HuH-7 (cell line): ENCODE results near the gene JPH2.

ENCODE experiments used
- DNase-seq: peaks from one replicate; pipeline ENCODE4 v3.0.0; 2011; ENCODE audit warnings: low spot score

Gene JPH2

DNA sequence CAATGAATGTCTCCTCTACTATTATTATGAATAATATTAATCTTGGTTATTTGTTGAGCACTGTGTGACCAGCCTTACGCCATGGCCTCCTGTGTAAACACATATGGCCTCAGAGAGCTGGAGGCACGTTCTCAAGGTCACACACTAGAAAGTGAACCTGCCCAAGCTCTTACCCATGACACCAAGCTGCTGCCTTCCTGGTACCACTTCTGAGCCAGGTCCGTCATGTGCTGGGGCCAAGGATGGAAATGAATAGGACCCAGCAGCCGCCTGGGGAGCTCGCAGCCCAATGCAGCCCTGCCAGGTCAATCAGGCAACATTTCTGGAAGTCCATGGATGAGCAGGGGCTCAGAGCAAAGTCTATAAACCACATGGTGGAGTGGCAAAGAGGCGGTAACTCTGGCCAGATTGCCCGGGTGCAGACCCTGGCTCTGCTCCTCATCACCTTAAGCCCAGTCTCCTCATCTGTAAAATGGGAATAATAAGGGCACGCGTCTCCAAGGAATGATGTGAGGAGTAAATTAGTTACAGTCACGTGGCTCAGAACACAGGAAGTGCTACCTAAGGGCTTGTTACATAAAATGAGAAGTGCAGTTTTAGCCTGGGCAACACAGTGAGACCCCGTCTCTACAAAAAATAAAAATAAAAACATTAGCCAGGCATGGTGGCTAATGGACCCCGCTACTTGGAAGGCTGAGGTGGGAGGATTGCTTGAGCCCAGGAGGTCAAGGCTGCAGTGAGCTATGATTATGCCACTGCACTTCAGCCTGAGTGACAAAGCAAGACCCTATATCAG lies 61.5 kb downstream of the JPH2 start:
- no peak for DNase-seq

DNA sequence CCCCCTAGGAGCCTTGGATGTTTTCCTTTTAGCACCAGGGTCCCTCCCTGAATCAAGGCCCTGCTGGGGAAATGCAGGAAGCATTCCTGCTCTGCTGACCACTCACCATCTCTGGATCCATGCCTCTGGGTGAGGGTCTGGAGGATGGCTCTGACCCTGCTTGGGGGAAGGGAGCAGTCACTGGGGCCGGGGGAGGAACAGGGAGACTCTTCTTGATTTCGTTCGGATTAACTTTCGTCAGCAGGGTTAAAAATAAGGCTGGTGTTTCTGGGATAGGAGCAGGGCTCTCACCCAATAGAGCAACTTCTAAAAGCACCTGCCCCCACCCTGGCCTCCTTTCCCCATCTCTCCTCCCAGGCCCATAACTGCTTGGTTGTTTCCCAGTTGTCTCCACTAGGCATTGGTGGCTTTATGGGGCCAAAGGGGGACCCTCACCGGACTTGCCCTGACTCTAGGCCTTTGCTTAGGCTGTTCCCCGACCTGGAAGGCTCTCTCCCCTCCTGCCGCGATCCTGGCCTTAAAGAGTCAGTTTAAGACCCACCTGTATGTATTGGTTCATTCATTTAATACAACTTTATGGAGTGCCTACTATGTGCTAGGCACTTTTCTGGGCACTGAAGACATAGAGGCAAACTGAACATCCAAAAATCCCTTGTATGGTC lies 63.0 kb downstream of the JPH2 start:
- DNase-seq = no peak

DNA sequence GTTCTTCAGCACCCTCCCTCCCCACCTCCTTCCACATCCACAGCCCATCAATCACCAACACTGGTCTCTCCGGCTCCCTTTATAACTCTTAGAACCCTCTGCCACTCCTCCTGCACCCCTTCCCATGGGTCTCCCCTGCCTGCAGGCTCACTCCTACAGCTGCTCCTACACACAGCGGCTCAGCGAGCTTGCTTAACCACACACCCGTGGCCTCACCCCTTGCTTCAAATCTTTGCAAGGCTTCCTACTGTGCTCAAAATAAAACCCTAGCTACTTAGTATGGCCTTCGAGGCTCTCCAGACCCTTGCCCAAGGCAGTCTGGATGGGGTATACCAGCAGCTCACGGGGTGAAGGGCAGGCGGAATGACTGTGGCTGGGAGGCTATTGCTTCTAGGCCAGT lies 63.7 kb downstream of the JPH2 start:
- DNase-seq = no peak

- no peak for DNase-seq
These were observed 66.1 kb downstream of the JPH2 start for GRCh38 chr20:44120676-44121425.

- DNase-seq = no peak
These were observed 68.6 kb downstream of the JPH2 start for GRCh38 chr20:44118185-44119033.

DNA sequence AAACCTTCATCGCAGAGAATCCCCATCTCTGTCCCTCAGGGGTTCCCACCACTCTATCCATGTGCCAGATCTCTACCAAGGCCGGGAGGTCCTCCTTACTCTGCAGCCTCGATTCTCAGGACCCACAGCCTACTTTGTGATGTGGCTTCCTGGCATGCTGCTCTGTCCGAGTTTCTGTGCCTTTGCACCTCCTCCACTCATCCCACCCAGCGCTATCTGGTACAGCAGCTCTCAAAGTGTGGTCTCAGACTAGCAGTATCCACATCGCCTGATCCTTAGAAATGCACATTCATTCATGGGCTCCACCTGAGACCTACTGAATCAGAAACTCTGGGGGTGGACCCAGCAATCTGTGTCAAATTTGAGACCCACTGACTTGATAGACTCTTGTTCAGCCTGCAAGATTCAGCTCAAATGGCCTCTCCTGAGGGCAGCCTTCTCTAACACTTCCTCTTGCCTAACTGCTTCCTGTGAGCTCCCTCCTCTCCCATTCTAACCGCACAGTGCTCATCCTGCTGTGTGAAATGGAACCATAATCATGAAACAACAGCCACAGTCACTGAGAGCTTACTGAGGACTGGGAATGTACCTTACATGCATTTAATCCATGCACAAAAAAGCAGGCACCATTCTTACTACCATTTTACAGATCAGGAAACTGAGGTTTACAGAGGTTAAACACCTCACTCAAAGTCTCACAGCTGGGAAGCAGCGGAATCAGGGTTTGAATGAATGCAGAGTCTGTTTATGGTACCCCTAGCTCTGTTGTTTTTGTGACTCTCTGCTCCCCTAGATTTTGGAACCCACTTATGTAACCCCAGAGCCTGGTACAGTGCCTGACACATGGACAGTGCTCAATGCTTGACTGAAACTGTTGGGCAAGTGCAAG lies 69.4 kb downstream of the JPH2 start:
- no peak for DNase-seq

GRCh38 chr20:44115762-44116644 lies 71.0 kb downstream of the JPH2 start:
- DNase-seq = no peak

GRCh38 chr20:44115181-44115580 lies 71.8 kb downstream of the JPH2 start:
- no peak for DNase-seq

DNA sequence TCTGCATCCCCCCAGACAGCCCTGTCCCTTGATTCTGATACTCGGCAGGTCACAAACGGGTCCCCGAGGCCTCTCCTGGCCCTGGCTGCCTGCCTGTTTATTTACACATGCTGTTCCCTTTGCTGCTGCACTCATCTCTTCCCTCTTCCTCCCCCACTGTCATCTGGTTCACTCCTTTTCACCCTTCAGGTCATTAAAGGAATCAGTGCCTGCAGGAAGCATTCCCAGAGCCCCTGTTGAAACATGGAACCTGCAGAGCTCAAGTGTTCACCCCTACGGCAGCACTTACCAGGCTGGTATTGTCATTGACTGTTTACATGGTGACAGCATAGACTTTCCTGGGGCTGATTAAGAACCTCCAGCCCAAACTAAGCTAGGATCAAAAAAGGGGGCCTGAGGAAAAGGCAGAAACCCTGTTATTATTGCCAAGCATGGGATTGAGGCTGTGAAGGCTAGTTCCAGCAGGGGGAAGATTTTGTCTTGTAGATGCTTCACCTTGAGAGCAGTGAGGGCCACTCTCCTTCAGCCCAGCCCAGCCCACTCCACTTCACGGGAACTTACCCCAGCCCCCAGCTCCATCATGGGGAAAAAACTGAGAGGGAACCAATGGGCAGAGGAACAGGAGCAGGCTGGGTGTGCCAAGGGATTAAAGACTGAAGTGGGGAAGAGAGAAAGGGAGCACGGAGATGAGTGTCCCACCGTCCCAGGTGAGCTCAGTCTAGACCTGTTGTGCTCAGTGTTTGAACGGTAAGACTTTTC lies 73.2 kb downstream of the JPH2 start:
- no peak for DNase-seq

- DNase-seq = no peak
These were observed 73.9 kb downstream of the JPH2 start for GRCh38 chr20:44112889-44113617.

GRCh38 chr20:44112456-44112855 lies 74.5 kb downstream of the JPH2 start:
- DNase-seq = no peak

DNA sequence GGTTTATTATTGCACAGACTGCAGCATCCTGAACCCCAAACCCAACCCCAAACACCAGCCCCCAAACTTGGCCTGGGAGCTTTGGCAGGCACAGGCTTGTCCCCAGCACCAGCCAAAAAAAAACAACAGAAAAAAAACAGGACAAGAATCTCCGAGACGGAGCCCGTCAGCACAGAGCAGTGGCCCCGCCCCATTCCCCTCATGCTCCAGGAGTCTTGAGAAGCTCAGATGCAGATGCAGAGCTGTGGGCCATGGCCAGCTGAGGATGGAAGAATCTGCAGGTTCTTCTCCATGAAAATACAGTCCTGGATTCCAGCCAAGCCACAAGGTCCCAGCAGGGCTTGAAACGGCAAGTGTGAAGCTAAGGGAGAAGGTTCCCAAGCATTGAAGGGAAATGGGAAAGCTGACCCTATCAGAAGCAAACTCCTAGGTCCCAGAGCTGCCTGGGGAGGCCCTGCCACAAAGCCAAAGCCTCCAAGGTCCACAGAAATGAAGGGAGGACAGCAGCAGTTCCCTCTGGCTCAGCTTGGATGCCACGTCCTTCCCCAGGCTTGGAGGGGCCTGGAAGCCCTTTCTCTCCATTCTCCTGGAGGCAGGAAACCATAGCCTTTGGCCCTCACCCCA lies 75.2 kb downstream of the JPH2 start:
- DNase-seq = no peak

GRCh38 chr20:44110816-44111568 lies 76.0 kb downstream of the JPH2 start:
- DNase-seq = no peak

GRCh38 chr20:44109951-44110361 lies 77.0 kb downstream of the JPH2 start:
- no peak for DNase-seq

DNA sequence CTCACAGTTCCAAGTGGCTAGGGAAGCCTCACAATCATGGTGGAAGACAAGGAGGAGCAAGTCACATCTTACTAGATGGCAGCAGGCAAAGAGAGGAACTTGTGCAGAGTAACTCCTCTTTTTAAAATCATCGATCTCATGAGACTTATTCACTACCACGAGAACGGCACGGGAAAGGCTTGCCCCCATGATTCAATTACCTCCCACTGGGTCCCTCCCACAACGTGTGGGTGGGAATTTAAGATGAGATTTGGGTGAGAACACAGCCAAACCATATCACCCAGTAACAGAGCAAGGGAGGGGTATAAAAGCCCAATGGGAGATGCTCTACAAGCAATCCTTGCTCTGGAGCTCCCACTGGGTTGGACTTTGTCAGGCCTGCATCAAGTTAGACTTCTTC lies 80.4 kb downstream of the JPH2 start:
- DNase-seq = no peak

DNA sequence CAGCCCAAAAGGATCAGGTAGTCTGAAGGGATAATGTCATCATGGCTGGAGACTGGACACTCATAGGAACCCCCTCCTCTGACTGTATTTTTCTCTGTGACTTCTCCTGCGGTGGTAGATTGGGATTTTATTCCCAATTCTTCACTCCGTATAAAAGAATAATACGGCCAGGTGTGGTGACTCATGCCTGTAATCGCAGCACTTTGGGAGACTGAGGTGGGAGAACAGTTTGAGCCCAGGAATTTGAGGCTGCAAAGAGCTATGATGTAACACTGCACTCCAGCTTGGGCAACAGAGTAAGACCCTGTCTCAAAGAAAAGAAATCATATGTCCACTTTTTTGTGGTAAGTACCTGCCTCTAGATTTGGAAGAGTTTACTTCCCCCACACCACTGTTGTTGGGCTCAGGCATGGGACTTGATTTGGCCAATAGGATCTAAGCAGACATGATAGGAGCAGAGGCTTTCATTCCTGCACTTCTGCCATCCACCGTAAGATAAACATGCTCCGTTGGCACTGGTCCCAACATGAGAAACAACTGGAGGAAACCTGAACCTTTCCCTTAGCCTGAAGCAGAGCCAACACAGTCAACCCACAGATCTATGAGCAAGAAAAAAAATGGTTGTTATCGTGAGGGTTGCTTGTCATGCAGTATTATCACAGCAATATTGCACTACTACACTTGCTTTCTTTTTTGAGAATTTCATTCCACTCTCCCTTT lies 82.0 kb downstream of the JPH2 start:
- no peak for DNase-seq

DNA sequence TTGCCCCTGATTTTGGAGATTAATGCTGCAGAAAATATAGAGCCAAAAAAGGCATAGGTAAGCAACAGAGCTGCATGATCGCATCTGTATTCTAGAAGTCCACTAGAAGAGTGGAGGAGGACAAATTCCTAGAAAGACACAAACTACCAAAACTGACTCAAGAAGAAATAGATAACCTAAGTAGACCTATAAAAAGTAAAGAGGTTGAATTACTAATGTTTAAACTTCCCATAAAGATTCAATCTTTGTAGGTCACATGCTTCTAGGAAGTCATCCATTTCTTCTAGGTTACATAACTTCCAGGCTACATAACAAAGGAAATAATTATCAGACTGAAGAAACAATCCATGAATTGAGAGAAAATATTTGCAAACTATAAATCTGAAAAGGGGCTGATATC lies 84.4 kb downstream of the JPH2 start:
- DNase-seq = no peak
